ENCODE measurements around the gene IDI2.

DNA sequence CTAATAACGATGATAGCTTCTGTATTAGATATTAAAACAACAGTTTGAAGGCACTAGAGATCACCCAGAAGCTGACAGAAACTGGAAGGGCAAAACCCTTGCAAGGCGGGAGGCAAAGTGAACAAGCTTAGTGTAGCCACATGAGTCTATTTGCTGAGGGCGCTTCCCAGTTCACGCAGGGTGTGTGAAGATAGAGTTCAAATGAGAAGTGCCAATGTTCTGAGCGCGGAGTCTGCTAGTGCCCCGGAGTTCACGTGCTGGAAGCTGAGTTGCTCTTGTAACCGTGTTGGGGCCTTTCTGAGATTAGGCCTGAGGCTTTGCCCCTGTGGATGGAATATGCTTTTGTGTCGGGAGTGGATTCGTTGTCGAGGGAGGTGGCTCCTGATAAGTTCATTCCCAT is 54.0 kb downstream of the IDI2 start:
- TF ChIP-seq HOXB13 (CRISPR knock-in tag; IDR thresholded peaks at IDR 0.05; ENCODE audit: low read depth) (no peak), CTCF (IDR thresholded peaks at IDR 0.05) (no peak), POLR2A (IDR thresholded peaks at IDR 0.05; ENCODE audit: low read length) (no peak), RFX5 (IDR thresholded peaks at IDR 0.05) (no peak), REST (IDR thresholded peaks at IDR 0.05) (no peak), CEBPB (IDR thresholded peaks at IDR 0.05) (no peak), USF2 (IDR thresholded peaks at IDR 0.05) (no peak), HOXA7 (CRISPR knock-in tag; IDR thresholded peaks at IDR 0.05) (no peak), MAX (IDR thresholded peaks at IDR 0.05) (no peak), RAD21 (conservative IDR thresholded peaks at IDR 0.05 in 1 of 2, IDR thresholded peaks at IDR 0.05 in 1 of 2) (no peak), MAFK (IDR thresholded peaks at IDR 0.05; ENCODE audit: partially characterized antibody) (no peak), EP300 (IDR thresholded peaks at IDR 0.05) (no peak), MYC (IDR thresholded peaks at IDR 0.05; ENCODE audit: borderline replicate concordance, low read length) (no peak)

All from A549 (cell line).